Hematopoietic multipotent progenitor cell treated with erythropoietin and hydrocortisone succinate and interleukin-3 and kit ligand, for 8 days (in vitro differentiated cells): Measurements from ENCODE around the gene HERC2.
"Not testable (repeated sequence)": the region's sequence is repeated elsewhere in the genome, so short reads cannot be mapped to it uniquely, and the experiment has no call there.

Experiments
- DNase-seq: peaks from one replicate; pipeline ENCODE4 v3.0.0-alpha.2; 2015

Gene HERC2

GRCh38 chr15:28273468-28273867, 48.5 kb downstream of the HERC2 start:
- DNase-seq = no peak

GRCh38 chr15:28272587-28272986, 49.4 kb downstream of the HERC2 start:
- no peak for DNase-seq

GRCh38 chr15:28271697-28272260, 50.2 kb downstream of the HERC2 start:
- no peak for DNase-seq

- DNase-seq = no peak
Measured at GRCh38 chr15:28269097-28269496, 52.9 kb downstream of the HERC2 start.

GRCh38 chr15:28267727-28268126, 54.3 kb downstream of the HERC2 start:
- DNase-seq = no peak

GRCh38 chr15:28265334-28266019, 56.5 kb downstream of the HERC2 start:
- DNase-seq = no peak

GRCh38 chr15:28264166-28264565, 57.8 kb downstream of the HERC2 start:
- DNase-seq = no peak

GRCh38 chr15:28262438-28262837, 59.5 kb downstream of the HERC2 start:
- DNase-seq = no peak

- DNase-seq = no peak
Measured at GRCh38 chr15:28260722-28261121, 61.3 kb downstream of the HERC2 start.

- no peak for DNase-seq
Measured at GRCh38 chr15:28260317-28260716, 61.7 kb downstream of the HERC2 start.

GRCh38 chr15:28255965-28256364, 66.0 kb downstream of the HERC2 start:
- no peak for DNase-seq

- DNase-seq = no peak
Measured at GRCh38 chr15:28252831-28253230, 69.1 kb downstream of the HERC2 start.

- DNase-seq = no peak
Measured at GRCh38 chr15:28246605-28247004, 75.4 kb downstream of the HERC2 start.

- DNase-seq = no peak
Measured at GRCh38 chr15:28243901-28244300, 78.1 kb downstream of the HERC2 start.

GRCh38 chr15:28243399-28243798, 78.6 kb downstream of the HERC2 start:
- no peak for DNase-seq

GRCh38 chr15:28238296-28238695, 83.7 kb downstream of the HERC2 start:
- DNase-seq = not testable (repeated sequence)

- DNase-seq = not testable (repeated sequence)
Measured at GRCh38 chr15:28231743-28232142, 90.2 kb downstream of the HERC2 start.

GRCh38 chr15:28231336-28231735, 90.6 kb downstream of the HERC2 start:
- DNase-seq = not testable (repeated sequence)

GRCh38 chr15:28228990-28229640, 92.9 kb downstream of the HERC2 start:
- DNase-seq = not testable (repeated sequence)

GRCh38 chr15:28228096-28228495, 93.9 kb downstream of the HERC2 start:
- DNase-seq = no peak

- peak; percentile 8 for DNase-seq
Measured at GRCh38 chr15:28227303-28227702, 94.7 kb downstream of the HERC2 start.

GRCh38 chr15:28222612-28223011, 99.4 kb downstream of the HERC2 start:
- DNase-seq = not testable (repeated sequence)

GRCh38 chr15:28221696-28222095, 100.3 kb downstream of the HERC2 start:
- DNase-seq = not testable (repeated sequence)

GRCh38 chr15:28219116-28219515, 102.9 kb downstream of the HERC2 start:
- no peak for DNase-seq
